ENCODE data around the gene LPAR6. TPM values are rescaled to one million over a fixed set of nuclear protein-coding genes. Genes with fewer than 3 reads are reported as not detected.

LPAR6 gene
- total RNA-seq, 2 experiments from 2014 or later = 96.8 to 100 TPM

DNA sequence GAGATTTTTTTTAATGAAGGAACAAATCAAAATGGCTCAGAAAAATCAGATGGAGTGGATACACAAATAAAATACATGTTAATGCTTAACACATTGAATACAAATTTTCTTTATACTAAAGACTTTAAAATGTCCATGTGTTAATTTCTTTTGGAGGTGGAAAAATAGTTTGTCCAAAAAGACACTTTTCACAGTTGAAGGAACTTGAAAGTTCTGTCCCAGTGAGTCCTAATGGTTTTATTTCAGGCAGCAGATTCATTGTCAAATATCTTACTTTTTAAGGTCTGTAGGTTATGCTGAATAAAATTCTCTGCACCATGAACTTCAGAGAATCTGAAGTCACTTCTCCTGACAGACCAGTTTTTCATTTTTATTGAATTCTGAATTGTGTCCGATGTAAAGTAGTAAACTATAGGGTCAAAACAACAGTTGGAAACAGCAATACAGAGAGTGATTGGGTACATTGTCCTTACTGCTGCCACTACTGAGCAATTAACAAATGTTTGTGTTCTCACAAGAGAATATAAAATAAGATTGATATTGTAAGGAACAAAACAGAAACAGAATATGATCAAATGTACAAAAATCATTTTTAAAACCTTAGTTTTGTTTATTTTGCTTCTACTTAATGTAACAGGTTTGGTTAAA, 1.6 kb downstream of the LPAR6 start:
- Mint-ChIP-seq H3K36me3 (ENCODE audit: low read depth) (peaks cover 70% of the 10 kb centered on the region), H3K4me1 (peaks cover 53% of the 10 kb centered on the region)
- POLR2A ChIA-PET = no interaction called here

DNA sequence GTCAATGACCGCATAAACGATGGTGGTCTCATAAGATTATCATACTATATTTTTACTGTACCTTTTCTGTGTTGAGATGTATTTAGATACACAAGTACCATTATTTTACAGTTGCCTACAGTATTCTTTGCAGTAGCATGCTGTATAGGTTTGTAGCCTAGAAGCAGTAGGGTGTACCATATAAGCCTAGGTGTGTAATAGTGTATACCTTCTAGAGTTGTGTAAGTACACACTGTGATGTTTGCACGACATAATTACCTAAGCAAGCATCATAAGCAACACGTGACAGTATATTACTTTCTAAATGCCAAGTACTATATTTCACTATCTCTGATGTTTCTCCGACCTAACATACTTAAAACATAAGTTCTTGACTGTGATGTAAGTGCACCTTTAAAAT, 2.7 kb downstream of the LPAR6 start:
- Mint-ChIP-seq H3K27me3 (no peaks in the 10 kb centered on the region), H3K4me1 (peaks cover 59% of the 10 kb centered on the region), H3K9me3 (no peaks in the 10 kb centered on the region), H3K27ac (peak overlapping the region; percentile 76), H3K4me3 (peak overlapping the region; percentile 99), H3K36me3 (ENCODE audit: low read depth) (peaks cover 70% of the 10 kb centered on the region)
- DNase-seq = no peak
- ChIA-PET CTCF (no interaction called here), POLR2A (no interaction called here)

More for the DNA sequence above, 1.6 kb downstream of the LPAR6 start:
- CTCF ChIA-PET = no interaction called here
- DNase-seq = no peak
- H3K9me3 Mint-ChIP-seq = no peaks in the 10 kb centered on the region
- H3K27me3 Mint-ChIP-seq = no peaks in the 10 kb centered on the region
- peak overlapping the region; percentile 99 for H3K4me3 Mint-ChIP-seq
- peak overlapping the region; percentile 96 for H3K27ac Mint-ChIP-seq

DNA sequence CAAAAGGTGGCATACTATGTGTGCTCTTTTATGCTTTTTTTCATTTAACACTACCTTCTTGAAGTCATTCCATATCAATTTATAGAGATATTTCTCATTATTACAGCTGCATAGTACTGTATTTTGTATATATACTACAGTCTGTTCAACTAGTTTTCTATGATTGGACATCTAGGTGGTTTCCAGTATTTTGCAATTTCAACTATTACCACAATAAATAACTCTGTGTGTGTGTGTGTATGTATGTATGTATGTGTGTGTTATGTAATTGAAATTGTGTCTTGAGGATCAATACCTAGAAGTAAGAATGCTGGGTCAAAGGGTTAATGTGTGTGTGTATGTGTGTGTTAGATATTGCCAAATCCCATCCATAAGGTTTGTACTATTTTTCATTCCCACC, 7.0 kb downstream of the LPAR6 start:
- Mint-ChIP-seq H3K27me3 (no peaks in the 10 kb centered on the region), H3K9me3 (no peaks in the 10 kb centered on the region), H3K36me3 (ENCODE audit: low read depth) (peaks cover 56% of the 10 kb centered on the region), H3K27ac (peak overlapping the region; percentile 36), H3K4me3 (no peak overlapping the region), H3K4me1 (peaks cover 76% of the 10 kb centered on the region)
- no peak for DNase-seq
- CTCF ChIA-PET = no interaction called here
- POLR2A ChIA-PET = no interaction called here

DNA sequence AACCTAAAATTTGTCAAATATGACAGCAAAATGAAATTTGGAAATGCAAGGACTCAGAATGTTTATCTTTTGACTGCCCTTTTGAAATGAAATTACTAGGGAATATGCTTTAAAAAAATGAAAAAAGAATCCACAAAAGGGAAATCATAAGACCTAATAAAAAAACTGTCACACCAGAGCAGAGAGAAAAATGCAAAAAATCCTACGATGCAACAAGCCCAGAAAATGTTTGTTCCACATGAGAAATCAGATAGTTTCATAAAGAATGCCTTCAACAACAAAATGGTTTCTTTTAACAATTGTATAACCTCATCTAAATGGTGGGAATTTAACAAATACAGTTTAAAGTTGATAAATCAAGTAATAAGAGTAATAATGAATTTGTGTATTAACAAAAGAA, 8.0 kb downstream of the LPAR6 start:
- Mint-ChIP-seq H3K27ac (no peak overlapping the region), H3K36me3 (ENCODE audit: low read depth) (peaks cover 52% of the 10 kb centered on the region), H3K4me1 (peaks cover 79% of the 10 kb centered on the region), H3K27me3 (no peaks in the 10 kb centered on the region), H3K9me3 (no peaks in the 10 kb centered on the region), H3K4me3 (no peak overlapping the region)
- POLR2A ChIA-PET = interaction anchor here (0.7 to 1.8 kb wide), 2 partner anchors 8 to 91 kb away, joined by 3 to 7 read pairs; partner anchors contain the start of gene LPAR6
- CTCF ChIA-PET = no interaction called here
- no peak for DNase-seq

DNA sequence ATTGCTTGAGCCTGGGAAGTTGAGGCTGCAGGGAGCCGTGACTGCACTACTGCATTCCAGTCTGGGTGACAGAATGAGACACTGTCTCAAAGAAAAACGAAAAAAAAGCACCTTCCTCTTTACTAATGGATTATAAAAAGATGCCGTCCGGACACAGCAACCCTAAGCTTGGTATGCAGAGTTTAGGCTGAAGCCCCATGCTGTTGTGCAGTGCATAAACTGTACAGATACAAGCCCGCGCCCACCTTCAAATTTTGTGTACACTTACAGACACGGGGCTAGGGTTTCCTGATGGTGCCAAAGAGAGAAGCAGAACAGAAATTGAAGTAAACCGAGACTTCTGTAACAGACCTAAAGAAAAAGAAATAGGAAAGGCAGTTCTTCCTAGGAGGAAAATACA, 9.0 kb downstream of the LPAR6 start:
- DNase-seq = no peak
- no peaks in the 10 kb centered on the region for H3K9me3 Mint-ChIP-seq
- CTCF ChIA-PET = interaction anchor here (0.8 to 3.3 kb wide), 3 partner anchors 69 to 176 kb away, joined by 3 to 28 read pairs (median 3); no protein-coding TSS in a partner anchor
- peaks cover 76% of the 10 kb centered on the region for H3K4me1 Mint-ChIP-seq
- peak overlapping the region; percentile 18 for H3K4me3 Mint-ChIP-seq
- no peaks in the 10 kb centered on the region for H3K27me3 Mint-ChIP-seq
- POLR2A ChIA-PET = interaction anchor here (1.8 to 3.9 kb wide), 5 partner anchors 10 to 175 kb away, joined by 7 to 41 read pairs (median 21); partner anchors contain the start of gene LPAR6
- peaks cover 44% of the 10 kb centered on the region for H3K36me3 Mint-ChIP-seq (ENCODE audit: low read depth)
- H3K27ac Mint-ChIP-seq = peak overlapping the region; percentile 85

DNA sequence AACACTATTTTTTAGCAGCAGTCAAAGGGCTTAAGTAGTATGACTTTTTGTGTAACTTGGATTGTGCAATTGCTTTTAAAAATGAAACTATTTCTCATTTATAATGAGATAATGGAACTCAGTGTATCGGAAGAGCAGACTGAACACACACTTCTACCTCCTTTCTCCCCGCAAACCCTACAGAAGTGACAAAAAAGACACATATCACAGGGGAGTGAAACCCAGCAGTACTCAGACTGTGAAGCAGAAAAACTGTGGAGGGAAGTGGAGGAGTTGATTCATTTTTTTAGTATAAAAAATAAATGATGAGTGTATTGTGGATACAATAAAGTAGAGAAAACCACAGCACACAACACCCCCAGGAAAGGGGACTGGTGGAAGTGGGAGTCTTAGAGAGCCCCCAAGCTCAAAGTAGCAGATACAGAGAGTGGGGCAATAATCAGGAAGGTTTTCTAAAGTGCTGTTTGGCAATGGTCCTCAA, 9.7 kb downstream of the LPAR6 start:
- POLR2A ChIA-PET = interaction anchor here (0.7 to 3.9 kb wide), 13 partner anchors 9 to 176 kb away, joined by 3 to 41 read pairs (median 8); partner anchors contain the start of genes LPAR6 and RCBTB2
- Mint-ChIP-seq H3K4me3 (peak overlapping the region; percentile 59), H3K9me3 (no peaks in the 10 kb centered on the region), H3K4me1 (peaks cover 73% of the 10 kb centered on the region), H3K36me3 (ENCODE audit: low read depth) (peaks cover 37% of the 10 kb centered on the region), H3K27me3 (no peaks in the 10 kb centered on the region), H3K27ac (peak overlapping the region; percentile 85)
- CTCF ChIA-PET = interaction anchor here (0.7 to 3.3 kb wide), 7 partner anchors 68 to 176 kb away, joined by 3 to 28 read pairs (median 3); no protein-coding TSS in a partner anchor
- DNase-seq = peak; percentile 38

DNA sequence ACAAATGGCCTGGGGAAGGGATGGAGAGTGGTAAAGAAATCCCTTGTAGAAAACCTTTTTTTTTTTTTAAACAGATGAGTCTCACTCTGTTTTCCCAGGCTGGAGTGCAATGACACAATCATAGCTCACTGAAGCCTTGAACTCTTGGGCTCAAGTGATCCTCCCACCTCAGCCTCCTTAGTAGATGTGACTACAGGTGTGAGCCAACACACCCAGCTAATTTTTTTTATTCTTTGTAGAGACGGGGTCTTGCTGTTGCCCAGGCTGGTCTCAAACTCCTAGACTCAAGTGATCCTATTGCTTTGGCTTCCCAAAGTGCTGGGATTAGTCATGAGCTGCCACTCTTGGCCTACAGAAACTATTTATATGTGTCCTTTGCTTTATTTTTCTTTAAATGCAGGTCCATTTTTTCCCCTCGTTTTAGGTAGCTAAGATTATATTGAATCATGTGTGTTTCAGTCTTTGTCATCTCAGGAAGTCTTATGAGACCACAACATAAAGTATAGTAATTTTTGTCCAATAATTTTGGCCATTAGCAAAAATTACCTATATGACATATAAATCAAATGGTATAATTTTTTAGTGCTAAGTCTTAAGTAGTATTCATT, 10.5 kb downstream of the LPAR6 start:
- POLR2A ChIA-PET = interaction anchor here (0.7 to 3.9 kb wide), 13 partner anchors 8 to 177 kb away, joined by 3 to 41 read pairs (median 8); partner anchors contain the start of genes LPAR6 and RCBTB2
- H3K4me1 Mint-ChIP-seq = peaks cover 72% of the 10 kb centered on the region
- DNase-seq = peak; percentile 18
- peaks cover 34% of the 10 kb centered on the region for H3K36me3 Mint-ChIP-seq (ENCODE audit: low read depth)
- H3K27ac Mint-ChIP-seq = peak overlapping the region; percentile 81
- H3K27me3 Mint-ChIP-seq = no peaks in the 10 kb centered on the region
- no peaks in the 10 kb centered on the region for H3K9me3 Mint-ChIP-seq
- H3K4me3 Mint-ChIP-seq = peak overlapping the region; percentile 47
- CTCF ChIA-PET = interaction anchor here (0.7 to 3.3 kb wide), 6 partner anchors 10 to 177 kb away, joined by 3 to 28 read pairs (median 4); partner anchors contain the start of gene LPAR6

DNA sequence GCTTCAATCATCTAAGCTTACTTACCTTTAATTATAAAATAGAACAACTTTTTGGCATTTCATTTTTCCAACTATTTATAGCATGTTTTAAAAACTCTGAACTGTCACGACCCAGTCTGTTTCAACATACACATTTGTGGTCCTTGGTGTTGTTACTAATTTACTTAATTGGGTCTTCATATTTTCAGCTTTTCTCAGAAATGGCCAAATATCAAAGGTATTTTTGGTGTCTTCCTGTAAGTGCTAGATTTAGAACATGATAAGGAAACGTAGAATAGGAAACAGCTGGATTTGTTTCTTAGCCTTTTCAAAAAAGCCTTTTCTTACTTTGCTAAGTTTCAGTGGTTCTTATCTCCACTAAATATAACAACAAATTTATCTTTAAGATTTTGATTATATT, 11.4 kb downstream of the LPAR6 start:
- Mint-ChIP-seq H3K36me3 (ENCODE audit: low read depth) (peaks cover 34% of the 10 kb centered on the region), H3K27ac (peak overlapping the region; percentile 74), H3K4me3 (peak overlapping the region; percentile 24), H3K9me3 (peaks cover under 1% of the 10 kb centered on the region), H3K27me3 (no peaks in the 10 kb centered on the region), H3K4me1 (peaks cover 67% of the 10 kb centered on the region)
- ChIA-PET CTCF (interaction anchor here (0.6 to 3.3 kb wide), 8 partner anchors 11 to 307 kb away, joined by 3 to 28 read pairs (median 4); partner anchors contain the start of genes LPAR6 and MED4), POLR2A (interaction anchor here (0.8 to 3.9 kb wide), 13 partner anchors 12 to 185 kb away, joined by 3 to 41 read pairs (median 8); partner anchors contain the start of genes LPAR6 and RCBTB2)
- no peak for DNase-seq

DNA sequence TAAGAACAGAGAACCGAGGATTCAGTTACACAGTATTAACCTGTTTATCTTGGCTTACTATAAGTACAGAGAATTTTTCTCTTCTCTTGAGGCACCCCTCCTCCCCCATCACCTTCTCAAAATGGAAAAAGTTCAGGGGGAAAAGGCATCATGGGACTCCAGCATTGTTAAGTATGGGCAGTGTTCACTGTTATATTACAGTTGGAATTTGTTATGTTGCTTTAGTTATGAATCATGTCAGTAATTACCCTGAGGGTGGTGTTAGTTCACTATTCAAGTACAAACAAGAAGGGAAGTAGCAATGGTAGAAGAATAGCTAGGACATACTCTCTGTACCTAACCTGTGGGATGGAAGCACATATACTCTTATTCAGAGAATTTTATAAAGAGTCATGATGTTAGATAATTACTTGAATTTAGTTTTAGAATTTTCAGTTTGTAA, 12.0 kb downstream of the LPAR6 start:
- ChIA-PET CTCF (interaction anchor here (0.6 to 3.3 kb wide), 7 partner anchors 91 to 306 kb away, joined by 3 to 28 read pairs (median 5); partner anchors contain the start of gene MED4), POLR2A (interaction anchor here (0.8 to 3.9 kb wide), 13 partner anchors 12 to 185 kb away, joined by 3 to 41 read pairs (median 8); partner anchors contain the start of genes LPAR6 and RCBTB2)
- Mint-ChIP-seq H3K36me3 (ENCODE audit: low read depth) (peaks cover 33% of the 10 kb centered on the region), H3K4me1 (peaks cover 61% of the 10 kb centered on the region), H3K4me3 (peak overlapping the region; percentile 38), H3K9me3 (peaks cover 6% of the 10 kb centered on the region), H3K27me3 (no peaks in the 10 kb centered on the region), H3K27ac (peak overlapping the region; percentile 74)
- no peak for DNase-seq

DNA sequence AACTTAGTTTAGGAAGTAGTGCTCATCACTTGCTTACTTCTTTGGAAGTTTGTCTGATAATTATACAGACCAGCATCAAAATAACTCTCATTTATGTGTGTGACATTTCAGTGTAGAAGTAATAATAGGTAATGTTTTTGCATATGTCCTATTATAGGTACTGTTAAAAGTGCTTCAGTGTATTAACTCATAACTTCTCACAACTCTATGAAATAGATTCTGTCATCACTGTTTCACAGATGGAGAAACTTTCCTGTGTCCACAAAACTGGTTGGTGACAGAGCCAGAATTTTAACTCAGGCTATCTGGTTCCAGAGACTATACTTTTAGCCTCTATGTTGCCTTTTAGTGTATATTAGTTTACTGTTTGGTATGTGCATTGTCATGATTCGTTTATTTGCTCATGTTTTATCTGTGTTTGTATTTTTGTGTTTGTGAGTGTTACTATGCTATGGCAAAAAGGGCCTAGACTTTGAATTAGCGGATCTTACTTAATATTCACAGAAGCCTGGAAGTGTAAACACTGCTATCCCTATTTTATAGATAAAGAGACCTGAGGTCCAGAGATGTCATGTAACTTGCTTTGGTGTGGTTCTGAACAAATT, 12.7 kb downstream of the LPAR6 start:
- no peak for DNase-seq
- Mint-ChIP-seq H3K9me3 (peaks cover 12% of the 10 kb centered on the region), H3K4me3 (no peak overlapping the region), H3K36me3 (ENCODE audit: low read depth) (peaks cover 34% of the 10 kb centered on the region), H3K27ac (no peak overlapping the region), H3K4me1 (peaks cover 54% of the 10 kb centered on the region), H3K27me3 (no peaks in the 10 kb centered on the region)
- POLR2A ChIA-PET = interaction anchor here (1.1 to 3.5 kb wide), 8 partner anchors 12 to 180 kb away, joined by 3 to 41 read pairs (median 13); partner anchors contain the start of genes LPAR6 and RCBTB2
- CTCF ChIA-PET = interaction anchor here (1.6 to 3.3 kb wide), 3 partner anchors 96 to 180 kb away, joined by 4 to 28 read pairs (median 19); no protein-coding TSS in a partner anchor

DNA sequence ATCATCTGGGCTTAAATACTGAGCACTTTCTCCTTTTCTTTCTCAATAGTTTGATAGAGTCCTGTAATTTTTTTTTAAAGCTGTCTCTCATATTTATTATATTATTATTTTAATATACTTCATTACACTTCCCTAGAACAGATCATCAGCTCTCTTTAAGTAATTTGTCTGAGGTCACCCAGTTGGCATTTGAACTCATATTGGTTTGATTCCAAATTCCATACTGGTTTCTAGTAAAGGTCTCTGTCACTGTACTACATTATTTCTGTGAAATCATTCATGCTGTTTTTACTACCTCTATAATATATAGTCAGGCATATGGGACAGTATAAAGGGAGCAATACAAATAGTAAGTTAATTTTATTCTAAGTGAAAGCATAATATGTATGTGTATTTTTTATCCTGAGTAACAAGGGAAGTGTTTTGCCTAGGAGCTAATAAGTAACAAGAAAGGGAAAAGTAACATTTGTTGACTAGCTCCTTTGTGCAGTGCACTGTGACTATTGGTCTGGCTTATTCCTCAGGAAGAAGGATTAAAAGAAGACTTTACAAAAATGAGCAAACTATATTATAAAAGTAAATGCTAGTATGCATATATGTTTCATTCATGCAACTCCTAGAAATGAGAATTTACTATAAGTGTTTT, 14.3 kb downstream of the LPAR6 start:
- DNase-seq = no peak
- CTCF ChIA-PET = interaction anchor here (0.7 to 2.9 kb wide), 4 partner anchors 22 to 182 kb away, joined by 3 to 19 read pairs (median 4); no protein-coding TSS in a partner anchor
- Mint-ChIP-seq H3K27me3 (no peaks in the 10 kb centered on the region), H3K9me3 (peaks cover 16% of the 10 kb centered on the region), H3K27ac (no peak overlapping the region), H3K4me1 (peaks cover 38% of the 10 kb centered on the region), H3K36me3 (ENCODE audit: low read depth) (peaks cover 42% of the 10 kb centered on the region), H3K4me3 (no peak overlapping the region)
- POLR2A ChIA-PET = interaction anchor here (0.6 to 2.5 kb wide), 8 partner anchors 9 to 188 kb away, joined by 3 to 7 read pairs (median 3); partner anchors contain the start of gene RCBTB2

DNA sequence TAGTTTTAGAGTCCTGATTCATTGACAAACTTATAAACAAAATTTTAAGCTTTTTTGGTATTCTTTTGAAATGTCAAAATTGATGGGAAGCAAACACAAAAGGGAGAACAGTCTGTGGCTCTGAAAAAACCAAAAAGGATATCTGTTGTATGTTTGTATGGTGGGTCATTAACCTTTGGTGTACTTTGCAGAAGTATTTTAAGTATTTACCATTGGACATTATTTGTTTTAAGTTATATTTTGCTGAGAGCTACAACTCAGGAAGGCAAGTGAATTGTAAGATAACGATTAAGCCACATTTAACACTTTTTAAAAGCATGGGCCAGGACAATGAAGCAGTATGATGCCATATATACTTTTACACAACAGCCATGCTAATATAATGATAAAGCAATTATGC, 15.2 kb downstream of the LPAR6 start:
- peaks cover 32% of the 10 kb centered on the region for H3K4me1 Mint-ChIP-seq
- peaks cover 50% of the 10 kb centered on the region for H3K36me3 Mint-ChIP-seq (ENCODE audit: low read depth)
- peaks cover 16% of the 10 kb centered on the region for H3K9me3 Mint-ChIP-seq
- H3K4me3 Mint-ChIP-seq = no peak overlapping the region
- H3K27me3 Mint-ChIP-seq = no peaks in the 10 kb centered on the region
- ChIA-PET POLR2A (interaction anchor here (0.6 to 2.5 kb wide), 8 partner anchors 8 to 189 kb away, joined by 3 to 7 read pairs (median 3); partner anchors contain the start of gene RCBTB2), CTCF (interaction anchor here (0.7 to 2.9 kb wide), 4 partner anchors 23 to 183 kb away, joined by 3 to 19 read pairs (median 4); no protein-coding TSS in a partner anchor)
- H3K27ac Mint-ChIP-seq = no peak overlapping the region
- no peak for DNase-seq

Data from activated CD4-positive, alpha-beta memory T cell treated with anti-CD3 and anti-CD28 coated beads, Interleukin-2, amount 10 ng/mL, durations not matched to agents 7 days and 5 days (primary cell).